GM19035 (cell line): ENCODE results near the gene TKT.

Source experiments
- ATAC-seq: cut with Tn5 transposase; IDR thresholded peaks from one replicate; pipeline ENCODE4 v1.9.1; 2021; ENCODE audit not compliant: unreplicated experiment

TKT gene

DNA sequence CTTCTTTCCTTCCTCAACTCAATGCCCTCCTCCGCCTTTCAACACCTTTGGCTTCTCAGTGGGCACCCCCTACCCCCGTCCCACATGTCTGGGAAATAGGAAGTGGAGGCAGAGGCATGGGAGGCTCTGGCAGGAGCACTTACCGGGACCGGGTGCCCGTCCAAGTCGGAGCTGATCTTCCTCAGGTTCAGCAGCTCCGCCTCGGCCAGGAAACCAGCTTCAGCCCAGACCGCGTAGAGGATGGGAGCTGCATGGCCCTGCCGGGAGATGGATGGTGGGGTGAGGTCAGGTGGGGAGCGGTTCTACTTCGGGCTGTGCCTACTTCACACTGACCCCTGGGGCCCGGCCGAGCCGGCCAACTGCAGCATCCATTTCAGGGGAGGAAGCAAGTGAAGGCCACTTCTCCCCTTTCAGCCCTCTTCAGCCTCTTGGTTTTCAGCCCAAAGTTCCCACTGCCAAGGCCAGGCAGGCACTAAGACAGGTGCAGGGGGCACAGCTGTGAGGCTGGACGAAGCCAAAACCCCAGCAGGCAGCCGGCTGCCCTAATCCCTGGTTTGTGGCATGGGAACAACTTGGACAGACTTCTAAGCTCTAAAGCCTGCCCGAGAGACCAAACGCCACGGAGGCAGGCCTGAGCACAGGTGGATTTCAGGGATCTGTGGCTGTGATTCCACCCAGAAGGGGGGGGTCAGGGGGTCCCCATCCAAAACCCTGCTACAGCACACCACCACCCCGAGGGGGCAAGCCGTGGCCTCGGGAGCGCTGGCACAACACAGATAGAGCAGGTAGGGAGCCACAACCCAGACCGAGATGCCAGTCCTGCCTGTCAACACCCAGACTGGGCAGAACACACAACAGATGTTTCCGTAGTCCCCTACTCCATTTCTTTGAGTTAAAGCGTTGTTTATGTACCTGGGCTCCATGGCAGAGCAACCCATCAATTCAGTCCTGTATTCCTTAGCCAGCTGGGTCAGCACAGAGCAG is 14.5 kb downstream of the TKT start:
- ATAC-seq, result no peak

DNA sequence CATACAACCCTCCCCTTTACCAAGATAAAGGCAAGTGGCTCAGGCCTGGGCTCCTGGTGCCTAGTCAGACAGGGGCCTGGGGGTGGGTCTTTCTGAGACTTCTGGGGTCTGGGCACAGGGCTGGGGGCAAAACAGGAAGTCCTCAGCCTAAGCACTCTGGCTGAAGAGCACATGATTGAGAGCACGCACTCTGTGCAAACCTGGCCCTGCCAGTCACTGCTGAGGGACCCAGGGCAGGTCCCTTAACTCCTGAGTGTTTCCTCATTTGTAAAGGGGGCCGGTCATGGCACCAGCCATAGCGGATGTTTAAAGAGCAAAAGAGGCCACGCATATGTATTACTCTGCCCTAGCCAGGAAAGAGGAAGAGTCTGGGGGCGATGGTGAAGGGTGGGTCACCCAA is 16.0 kb downstream of the TKT start:
- ATAC-seq, result no peak

- ATAC-seq, result no peak
Measured at GRCh38 chr3:53238886-53239285, 16.9 kb downstream of the TKT start.

DNA sequence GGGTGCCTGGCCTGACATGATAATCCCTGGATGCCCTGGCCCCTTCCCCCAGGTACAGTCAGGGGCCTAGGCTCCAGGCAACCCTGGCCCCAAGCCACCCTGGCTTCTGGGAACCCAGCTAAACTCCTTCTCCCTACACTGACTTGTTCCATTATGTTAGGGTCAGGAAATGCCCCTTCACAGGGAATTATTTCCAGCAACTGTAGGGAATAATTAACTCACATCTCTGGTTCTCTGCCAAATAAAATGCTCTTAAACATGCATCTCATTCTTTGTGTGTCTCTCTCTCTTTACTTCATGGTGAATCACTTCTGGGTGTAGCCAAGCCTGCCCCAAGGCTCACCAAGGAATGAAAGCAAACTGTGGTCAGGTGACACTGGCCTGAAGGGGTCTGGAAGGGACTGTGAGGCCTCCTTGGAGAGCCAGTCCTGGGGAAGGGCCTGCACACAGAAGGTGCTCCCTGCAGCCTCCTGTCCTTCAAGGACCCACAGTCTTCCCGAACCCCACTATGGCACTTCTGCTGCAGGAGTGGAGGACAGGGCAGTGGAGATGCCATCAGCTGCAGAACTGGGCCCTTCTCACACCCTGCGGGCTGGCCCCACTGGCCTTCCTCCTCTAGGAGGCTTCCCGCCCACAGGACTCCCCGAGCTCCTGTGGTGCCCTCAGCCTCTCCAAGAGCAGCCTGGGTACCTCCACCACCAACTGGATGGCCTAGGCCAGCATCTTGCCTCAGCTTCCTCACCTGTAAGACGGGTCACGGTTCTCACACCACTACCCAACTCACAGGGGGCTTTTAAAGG is 17.6 kb downstream of the TKT start:
- no peak for ATAC-seq

DNA sequence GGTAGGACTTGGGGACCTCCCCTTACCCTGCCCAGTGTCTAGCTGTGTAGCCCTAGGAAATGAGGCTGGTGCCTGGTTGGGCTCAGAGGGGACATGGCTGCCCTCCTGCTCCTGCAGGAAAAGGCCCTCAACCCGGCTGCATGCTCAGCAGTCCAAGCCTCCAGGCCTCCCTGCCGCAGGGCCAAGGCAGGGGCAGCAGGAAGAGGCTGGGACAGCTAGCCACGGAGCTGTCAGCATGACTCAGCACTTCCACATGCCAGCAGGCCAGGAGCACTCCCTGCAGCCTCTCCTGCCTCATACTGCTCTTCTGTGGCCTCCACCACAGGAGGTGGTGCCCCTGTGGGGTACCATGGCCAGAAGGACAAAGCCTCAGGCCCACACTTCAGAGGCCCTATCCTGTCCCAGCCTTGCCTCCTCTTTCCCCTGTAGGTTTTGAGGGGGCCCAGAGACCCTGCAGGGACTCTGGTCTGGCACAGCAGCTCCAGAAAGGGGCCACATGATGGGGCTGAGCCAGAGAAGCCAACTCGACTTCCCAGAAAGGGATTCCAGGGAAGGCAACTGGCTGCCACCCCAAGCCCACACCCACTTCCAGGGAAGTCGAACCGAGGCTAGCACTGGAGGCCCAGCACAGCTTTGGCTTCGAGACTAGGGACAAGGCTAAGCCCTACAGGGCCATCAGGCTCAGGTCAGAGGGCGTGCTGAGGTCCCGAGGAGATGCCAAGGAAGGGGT is 19.5 kb downstream of the TKT start:
- ATAC-seq, result no peak

DNA sequence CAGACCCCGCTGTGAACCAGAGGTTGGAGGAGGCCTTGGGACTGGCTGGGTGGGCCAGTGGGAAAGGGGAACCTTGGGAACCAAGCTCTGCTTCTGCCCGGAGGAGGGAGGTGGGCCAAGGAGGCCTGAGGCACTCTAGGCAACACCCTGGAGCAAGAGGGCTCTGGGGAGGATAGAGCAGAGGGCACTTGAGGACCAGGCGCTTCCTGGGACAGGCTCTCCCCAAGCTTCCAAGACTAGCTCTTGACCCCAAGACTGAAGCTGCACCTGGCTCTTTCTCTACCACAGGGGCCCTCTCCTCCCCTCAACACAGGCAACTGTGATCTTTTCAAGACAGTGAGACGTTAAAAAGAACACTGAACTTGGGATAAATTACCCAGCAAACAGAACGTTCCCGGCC is 20.3 kb downstream of the TKT start:
- no peak for ATAC-seq

- ATAC-seq, result no peak
Measured at GRCh38 chr3:53234841-53235232, 21.0 kb downstream of the TKT start.

- no peak for ATAC-seq
Measured at GRCh38 chr3:53234130-53234840, 21.5 kb downstream of the TKT start.

DNA sequence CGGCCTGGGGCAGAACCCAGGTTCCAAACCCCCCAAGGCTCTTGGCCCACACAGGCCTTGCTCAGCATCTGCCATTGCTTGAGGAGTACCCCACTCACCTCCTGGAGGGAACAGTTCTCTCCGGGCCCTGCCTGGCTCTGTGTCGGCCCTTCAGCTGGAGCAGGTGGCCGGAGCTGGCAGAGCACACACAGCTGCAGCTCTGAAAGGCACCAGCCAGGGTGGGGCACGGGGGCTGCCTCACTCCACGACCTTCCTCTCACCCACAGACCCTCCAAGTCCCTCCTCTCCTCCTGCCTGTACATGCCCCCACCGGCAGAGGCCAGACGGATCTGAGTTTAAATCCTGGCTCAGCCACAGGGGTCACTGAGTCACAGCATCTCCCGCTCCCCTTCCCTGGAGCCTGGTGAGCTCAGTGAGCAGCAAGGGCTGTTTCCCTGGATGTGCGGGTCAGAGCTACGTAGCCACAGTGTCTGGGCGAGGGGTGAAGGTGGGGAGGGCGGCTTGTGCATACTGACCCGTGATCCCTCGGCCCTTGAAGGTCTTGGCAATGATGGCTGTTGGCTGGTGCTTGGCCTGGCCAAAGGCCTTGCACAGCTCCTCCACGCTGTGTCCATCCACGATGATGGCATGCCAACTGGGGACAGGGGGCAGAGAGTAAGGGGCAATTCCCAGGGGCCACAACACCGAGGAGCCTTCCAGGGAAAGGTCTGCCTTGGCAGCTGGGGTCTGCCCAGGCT is 23.0 kb downstream of the TKT start:
- ATAC-seq, result no peak

DNA sequence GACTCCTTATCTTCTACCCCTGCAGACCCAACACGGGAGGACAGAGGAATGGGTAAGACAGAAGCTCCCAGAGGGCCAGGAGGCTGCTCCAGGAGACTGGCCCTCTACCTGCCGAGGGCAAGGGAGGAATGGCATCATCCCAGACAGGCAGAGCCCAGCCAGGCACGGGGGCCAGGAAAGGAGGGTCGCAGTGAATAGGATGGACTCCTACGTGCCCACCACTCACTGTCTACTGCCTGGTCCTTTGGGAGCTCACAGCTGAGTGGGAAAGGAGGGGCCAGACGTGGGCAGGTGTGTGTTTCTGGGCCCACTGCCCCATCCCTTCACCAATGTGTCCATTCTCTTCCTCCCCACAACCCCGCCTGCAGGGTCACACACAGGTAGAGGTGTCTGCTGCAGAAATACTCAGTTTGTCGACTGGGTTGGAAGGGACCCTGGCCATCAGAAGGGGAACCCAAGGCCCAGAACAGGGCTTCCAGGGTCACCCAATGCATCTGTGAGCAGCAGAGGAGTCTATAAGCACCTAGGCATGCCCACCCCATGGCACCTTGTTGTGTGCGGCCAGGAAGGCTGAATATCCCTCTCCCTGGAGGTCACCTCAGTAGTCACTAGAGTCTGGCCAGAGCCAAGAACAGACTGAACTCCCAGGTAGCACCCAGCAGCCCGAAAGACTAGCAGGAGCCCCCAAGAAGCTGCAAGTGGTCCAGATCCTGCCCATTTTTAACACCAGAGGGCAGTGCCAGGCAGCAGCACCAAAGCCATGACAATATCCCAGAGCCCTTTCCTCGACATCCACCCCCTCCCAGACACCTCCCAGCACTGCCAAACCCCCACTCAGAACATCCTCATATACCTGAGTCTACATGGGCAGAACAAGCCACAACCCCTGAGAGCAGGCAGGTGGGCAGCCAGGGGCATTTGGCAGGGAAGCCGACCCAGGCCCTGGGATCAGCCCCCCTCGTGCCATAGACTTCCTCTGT is 24.0 kb downstream of the TKT start:
- no peak for ATAC-seq

- ATAC-seq, result no peak
Measured at GRCh38 chr3:53230789-53231188, 25.0 kb downstream of the TKT start.

GRCh38 chr3:53230041-53230621 is 25.7 kb downstream of the TKT start:
- ATAC-seq, result no peak

GRCh38 chr3:53229606-53230005 is 26.2 kb downstream of the TKT start:
- no peak for ATAC-seq

GRCh38 chr3:53229171-53229570 is 26.7 kb downstream of the TKT start:
- ATAC-seq, result no peak

DNA sequence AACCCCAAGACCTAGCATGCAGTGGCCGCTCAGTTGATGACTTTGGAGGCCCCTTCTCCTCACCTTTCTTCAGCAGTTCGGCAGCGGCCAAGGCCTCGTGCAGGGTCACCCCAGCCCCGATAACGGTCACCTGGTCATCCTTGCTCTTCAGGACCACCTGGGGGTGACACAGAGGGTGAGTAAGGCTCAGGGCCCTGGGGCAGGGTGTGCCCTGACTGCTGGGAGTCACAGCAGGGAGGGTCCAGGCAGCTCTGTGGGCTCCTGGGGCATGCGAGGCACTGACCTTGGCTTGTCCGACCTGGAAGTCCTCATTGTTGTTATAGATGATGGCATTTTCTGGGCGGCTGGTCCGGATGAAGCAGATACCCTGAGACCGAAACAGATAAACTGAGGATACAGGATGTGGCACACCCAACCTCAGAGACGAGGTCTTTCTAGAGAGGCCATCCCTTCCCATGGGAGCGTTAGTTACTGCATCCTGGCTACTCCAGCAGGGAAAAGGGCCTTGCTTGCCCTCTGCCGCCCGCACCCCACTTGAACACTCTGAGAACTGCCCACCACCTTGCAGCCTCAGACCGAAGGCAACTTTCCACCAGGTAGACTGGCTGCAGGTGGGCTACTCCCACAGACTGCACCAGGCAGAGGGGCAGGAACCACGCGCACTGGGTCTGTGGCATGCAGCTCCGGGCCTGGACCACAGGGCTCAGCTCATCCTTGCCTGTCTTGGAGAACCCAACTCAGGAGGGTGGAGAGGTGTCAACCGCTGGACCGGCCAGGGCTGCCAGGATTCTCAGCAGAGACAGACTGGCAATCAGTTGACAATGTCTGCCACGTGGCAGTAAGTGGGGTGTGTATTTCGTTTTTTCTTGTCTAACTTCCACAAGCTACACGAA is 27.6 kb downstream of the TKT start:
- no peak for ATAC-seq

GRCh38 chr3:53226841-53227407 is 28.9 kb downstream of the TKT start:
- no peak for ATAC-seq

DNA sequence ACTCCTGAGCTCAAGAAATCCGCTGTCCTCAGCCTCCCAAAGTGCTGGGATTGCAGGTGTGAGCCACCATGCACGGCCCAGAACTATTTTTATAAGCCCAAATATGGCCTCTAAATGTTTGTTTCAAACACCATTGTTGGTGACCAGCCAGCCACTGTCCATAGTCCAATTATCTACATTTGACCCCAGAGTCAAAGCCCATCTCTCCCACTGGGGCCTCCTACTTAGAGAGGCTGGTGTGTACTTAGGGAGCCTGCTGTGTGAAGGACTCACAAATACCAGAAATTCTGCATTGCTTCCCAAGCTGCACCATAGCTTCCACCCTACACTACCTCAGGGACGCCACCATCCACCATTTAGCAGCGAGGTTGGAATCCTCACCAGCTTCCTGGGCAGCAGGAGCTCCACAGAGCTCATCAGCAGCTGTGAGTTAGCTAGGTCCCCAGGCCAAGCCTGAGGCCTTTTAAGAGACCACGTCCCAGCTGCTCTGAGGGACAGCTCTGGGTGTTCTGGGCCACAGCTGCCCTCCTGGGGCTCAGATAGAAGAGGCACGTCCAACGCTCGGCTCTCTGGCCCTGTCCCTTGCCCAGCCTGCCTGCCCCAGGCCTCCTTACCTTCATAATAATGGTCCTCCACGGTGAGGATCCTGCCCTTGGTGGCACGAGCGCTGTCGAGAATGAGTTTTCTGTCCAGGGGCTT is 29.5 kb downstream of the TKT start:
- ATAC-seq, result no peak
